Progenitor cell of endocrine pancreas (in vitro differentiated cells): ENCODE data around the gene MAP4K4. TPM values are rescaled to one million over a fixed set of nuclear protein-coding genes. Genes with fewer than 3 reads are reported as not detected.

Experiments used
- DNase-seq: peaks from one replicate; pipeline ENCODE4 v3.0.0; 2021; ENCODE audit warnings: low spot score; ENCODE audit not compliant: unreplicated experiment
- H3K27ac Mint-ChIP-seq: 2 replicates; pipeline ENCODE4 v1.8.0; 2021; ENCODE audit warnings: mild to moderate bottlenecking, moderate library complexity, mixed read lengths
- H3K27me3 Mint-ChIP-seq: 2 replicates; pipeline ENCODE4 v1.8.0; 2021; ENCODE audit warnings: mixed read lengths
- H3K36me3 Mint-ChIP-seq: 2 replicates; pipeline ENCODE4 v1.8.0; 2022; ENCODE audit warnings: mixed read lengths; ENCODE audit not compliant: insufficient read depth
- H3K4me1 Mint-ChIP-seq: 2 replicates; pipeline ENCODE4 v1.8.0; 2021; ENCODE audit warnings: low read depth, mixed read lengths
- H3K4me3 Mint-ChIP-seq: 2 replicates; pipeline ENCODE4 v1.8.0; 2021; ENCODE audit warnings: low read depth, mild to moderate bottlenecking, moderate library complexity, mixed read lengths
- H3K9me3 Mint-ChIP-seq: 2 replicates; pipeline ENCODE4 v1.8.0; 2021; ENCODE audit warnings: low read depth, mixed read lengths
- total RNA-seq: library from RNA; stranded (reverse); gene quantifications from 2 replicates; pipeline ENCODE4 v1.2.1, GENCODE V29; 2021
- TF ChIP-seq, protein P1 (sequence below): fragments of 200-600 bp; sonication (generic); IDR thresholded peaks from one replicate; pipeline ENCODE4 v1.5.0; 2021; ENCODE audit warnings: antibody characterized with exemption, mild to moderate bottlenecking; ENCODE audit not compliant: unreplicated experiment

MAP4K4 gene
- total RNA-seq, 1 donor from 2014 or later, result 171 TPM

DNA sequence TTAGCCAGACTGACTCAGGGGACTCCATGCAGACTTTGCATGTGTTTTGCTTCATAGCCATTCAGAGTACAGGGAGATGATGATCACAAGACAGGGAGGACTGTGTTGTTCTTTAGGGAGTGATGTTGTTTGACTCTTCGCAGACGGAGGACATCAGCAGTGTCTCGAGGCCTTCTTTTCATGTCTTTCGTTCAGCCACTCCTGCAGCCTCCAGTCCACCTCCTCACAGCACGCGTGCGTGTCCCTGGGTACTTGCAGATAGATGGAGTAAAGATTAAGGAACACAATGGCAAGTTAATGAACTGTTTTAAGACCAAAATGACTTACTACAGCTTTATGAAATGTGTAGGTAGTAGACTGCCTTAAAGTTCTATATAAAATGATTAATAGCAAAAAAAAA is 114.7 kb downstream of the MAP4K4 start:
- no peaks in the 10 kb centered on the region for H3K27me3 Mint-ChIP-seq
- peaks cover 30% of the 10 kb centered on the region for H3K4me1 Mint-ChIP-seq
- no peak overlapping the region for H3K27ac Mint-ChIP-seq
- peaks cover 7% of the 10 kb centered on the region for H3K36me3 Mint-ChIP-seq
- H3K4me3 Mint-ChIP-seq, result no peak overlapping the region
- TF ChIP-seq, protein P1, sequence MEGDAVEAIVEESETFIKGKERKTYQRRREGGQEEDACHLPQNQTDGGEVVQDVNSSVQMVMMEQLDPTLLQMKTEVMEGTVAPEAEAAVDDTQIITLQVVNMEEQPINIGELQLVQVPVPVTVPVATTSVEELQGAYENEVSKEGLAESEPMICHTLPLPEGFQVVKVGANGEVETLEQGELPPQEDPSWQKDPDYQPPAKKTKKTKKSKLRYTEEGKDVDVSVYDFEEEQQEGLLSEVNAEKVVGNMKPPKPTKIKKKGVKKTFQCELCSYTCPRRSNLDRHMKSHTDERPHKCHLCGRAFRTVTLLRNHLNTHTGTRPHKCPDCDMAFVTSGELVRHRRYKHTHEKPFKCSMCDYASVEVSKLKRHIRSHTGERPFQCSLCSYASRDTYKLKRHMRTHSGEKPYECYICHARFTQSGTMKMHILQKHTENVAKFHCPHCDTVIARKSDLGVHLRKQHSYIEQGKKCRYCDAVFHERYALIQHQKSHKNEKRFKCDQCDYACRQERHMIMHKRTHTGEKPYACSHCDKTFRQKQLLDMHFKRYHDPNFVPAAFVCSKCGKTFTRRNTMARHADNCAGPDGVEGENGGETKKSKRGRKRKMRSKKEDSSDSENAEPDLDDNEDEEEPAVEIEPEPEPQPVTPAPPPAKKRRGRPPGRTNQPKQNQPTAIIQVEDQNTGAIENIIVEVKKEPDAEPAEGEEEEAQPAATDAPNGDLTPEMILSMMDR, result no peak
- no peaks in the 10 kb centered on the region for H3K9me3 Mint-ChIP-seq
- DNase-seq, result no peak

DNA sequence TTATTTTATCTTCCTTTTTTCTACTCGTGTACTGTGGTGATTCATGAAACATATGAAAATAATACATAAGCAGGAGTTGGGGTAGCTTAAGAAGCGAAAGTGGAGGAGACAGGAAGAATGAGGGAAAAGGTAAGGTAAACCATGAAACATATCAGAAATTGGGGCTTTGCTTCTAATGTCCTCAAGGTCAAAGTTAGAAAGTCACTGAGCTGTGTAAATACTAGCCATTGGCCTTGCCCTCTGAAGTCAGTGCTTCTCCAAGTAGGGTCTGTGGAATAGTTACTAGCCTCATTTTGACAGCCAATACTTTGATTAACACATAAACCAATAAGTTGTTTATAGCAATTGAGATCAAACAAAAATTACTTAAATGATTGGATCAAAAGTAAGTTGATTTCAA is 117.2 kb downstream of the MAP4K4 start:
- Mint-ChIP-seq H3K27me3 (no peaks in the 10 kb centered on the region), H3K9me3 (no peaks in the 10 kb centered on the region), H3K36me3 (peaks cover 7% of the 10 kb centered on the region), H3K4me1 (peaks cover 42% of the 10 kb centered on the region), H3K4me3 (no peak overlapping the region), H3K27ac (no peak overlapping the region)
- DNase-seq, result no peak
- TF ChIP-seq, protein P1, result no peak

- Mint-ChIP-seq H3K27me3 (no peaks in the 10 kb centered on the region), H3K27ac (no peak overlapping the region), H3K9me3 (no peaks in the 10 kb centered on the region), H3K36me3 (peaks cover 7% of the 10 kb centered on the region), H3K4me1 (peaks cover 46% of the 10 kb centered on the region), H3K4me3 (no peak overlapping the region)
- no peak for DNase-seq
- TF ChIP-seq, protein P1, result no peak
Observed at GRCh38 chr2:101815154-101815553, 117.6 kb downstream of the MAP4K4 start.

DNA sequence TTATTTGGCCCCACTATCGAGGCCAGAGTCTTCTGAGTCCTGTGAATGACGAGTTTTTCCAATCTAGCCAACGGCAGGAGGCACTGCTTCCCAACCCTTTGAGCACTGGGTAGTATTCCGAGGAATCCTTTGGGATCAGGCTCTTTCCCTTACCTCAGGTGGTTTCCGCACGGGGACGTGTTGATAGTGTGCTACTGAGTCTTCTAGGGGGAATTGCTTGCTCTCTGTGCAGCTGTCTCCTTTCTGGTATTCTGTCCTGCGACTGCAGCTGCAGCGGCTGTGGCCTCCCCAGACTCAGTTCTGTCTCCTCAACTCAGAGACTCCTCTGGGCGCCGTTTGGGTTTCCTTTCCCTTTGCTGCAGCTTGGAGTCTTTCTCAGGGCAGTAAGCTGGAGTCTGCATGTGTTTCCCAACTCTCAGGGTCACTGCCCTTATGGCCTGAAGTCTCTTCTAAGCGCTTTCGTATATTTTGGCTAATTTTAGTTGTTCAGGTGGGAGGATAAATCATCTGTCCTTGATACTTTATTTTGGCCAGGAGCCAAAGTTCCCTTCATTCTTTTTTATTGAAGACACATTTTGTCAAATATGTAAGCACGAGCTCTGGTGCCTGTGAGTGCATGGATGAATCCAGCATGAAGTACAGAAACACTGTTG is 118.4 kb downstream of the MAP4K4 start:
- TF ChIP-seq, protein P1, result no peak
- Mint-ChIP-seq H3K4me1 (peaks cover 54% of the 10 kb centered on the region), H3K9me3 (no peaks in the 10 kb centered on the region), H3K4me3 (no peak overlapping the region), H3K36me3 (peaks cover 7% of the 10 kb centered on the region), H3K27me3 (no peaks in the 10 kb centered on the region), H3K27ac (peak overlapping the region; percentile 57)
- no peak for DNase-seq

DNA sequence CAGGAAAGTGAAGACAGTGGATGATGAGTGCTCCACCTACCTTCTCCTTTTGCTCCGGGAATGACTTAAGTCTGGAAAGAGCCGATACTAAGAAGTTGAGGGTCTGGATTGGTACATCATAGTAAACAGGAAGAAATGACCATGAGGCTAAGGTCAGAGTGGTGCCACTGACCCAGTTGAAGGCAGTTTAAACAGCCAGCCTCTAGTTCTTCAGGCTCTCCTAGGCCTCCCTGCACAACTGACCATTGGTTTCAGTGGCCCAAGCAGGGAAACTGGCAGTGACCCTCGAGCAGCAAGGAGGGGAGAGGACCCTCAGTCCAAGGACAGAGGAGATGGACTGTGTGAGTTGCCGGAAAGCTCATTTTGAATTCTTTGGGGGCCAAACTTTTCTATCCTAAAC is 119.1 kb downstream of the MAP4K4 start:
- H3K36me3 Mint-ChIP-seq, result peaks cover 4% of the 10 kb centered on the region
- no peak overlapping the region for H3K4me3 Mint-ChIP-seq
- H3K27ac Mint-ChIP-seq, result peak overlapping the region; percentile 14
- no peaks in the 10 kb centered on the region for H3K9me3 Mint-ChIP-seq
- DNase-seq, result no peak
- H3K27me3 Mint-ChIP-seq, result no peaks in the 10 kb centered on the region
- TF ChIP-seq, protein P1, result no peak
- H3K4me1 Mint-ChIP-seq, result peaks cover 56% of the 10 kb centered on the region
